ENCODE results near the gene SDCCAG8. TPM values are rescaled to one million over a fixed set of nuclear protein-coding genes. Genes with fewer than 3 reads are reported as not detected.

The SDCCAG8 gene
- total and polyA plus RNA-seq, 2 of the 8 experiments (the other 6 are each of a cell fraction or from before 2014, with no cell fraction given) = 15.6 to 21.0 TPM

GRCh38 chr1:243227622-243228021, 28.2 kb upstream of the SDCCAG8 start (continued):
- TF ChIP-seq SIX5 (IDR thresholded peaks at IDR 0.05; ENCODE audit: low read depth, low read length) (no peak), KDM5A (IDR thresholded peaks at IDR 0.05; ENCODE audit: low read length) (no peak), EGR1 (IDR thresholded peaks at IDR 0.05; ENCODE audit: borderline replicate concordance, low read depth, low read length) (no peak), SP2 (IDR thresholded peaks at IDR 0.05; ENCODE audit: low read length) (no peak), SAP30 (IDR thresholded peaks at IDR 0.05; ENCODE audit: insufficient read depth, insufficient replicate concordance, low read length) (no peak), BRCA1 (IDR thresholded peaks at IDR 0.05; ENCODE audit: low read depth, low read length) (no peak)

All from H1 (cell line).